ACHN (cell line): ENCODE data around the gene SPACA6.

Source experiments
- DNase-seq: peaks from one replicate; pipeline ENCODE4 v3.0.0-alpha.2; 2015
- in situ Hi-C: cut with HindIII; loops from 2 replicates; pipeline ENCODE4 v1.10.0; 2017; ENCODE audit warnings: low sequenced_read_pairs, low pct_ligation_motif_present, low pct_unique_long_range_greater_than_20kb

Gene SPACA6

GRCh38 chr19:51702103-51702824 is 9.1 kb downstream of the SPACA6 start:
- no peak for DNase-seq
- in situ Hi-C loops, result no loop called here

DNA sequence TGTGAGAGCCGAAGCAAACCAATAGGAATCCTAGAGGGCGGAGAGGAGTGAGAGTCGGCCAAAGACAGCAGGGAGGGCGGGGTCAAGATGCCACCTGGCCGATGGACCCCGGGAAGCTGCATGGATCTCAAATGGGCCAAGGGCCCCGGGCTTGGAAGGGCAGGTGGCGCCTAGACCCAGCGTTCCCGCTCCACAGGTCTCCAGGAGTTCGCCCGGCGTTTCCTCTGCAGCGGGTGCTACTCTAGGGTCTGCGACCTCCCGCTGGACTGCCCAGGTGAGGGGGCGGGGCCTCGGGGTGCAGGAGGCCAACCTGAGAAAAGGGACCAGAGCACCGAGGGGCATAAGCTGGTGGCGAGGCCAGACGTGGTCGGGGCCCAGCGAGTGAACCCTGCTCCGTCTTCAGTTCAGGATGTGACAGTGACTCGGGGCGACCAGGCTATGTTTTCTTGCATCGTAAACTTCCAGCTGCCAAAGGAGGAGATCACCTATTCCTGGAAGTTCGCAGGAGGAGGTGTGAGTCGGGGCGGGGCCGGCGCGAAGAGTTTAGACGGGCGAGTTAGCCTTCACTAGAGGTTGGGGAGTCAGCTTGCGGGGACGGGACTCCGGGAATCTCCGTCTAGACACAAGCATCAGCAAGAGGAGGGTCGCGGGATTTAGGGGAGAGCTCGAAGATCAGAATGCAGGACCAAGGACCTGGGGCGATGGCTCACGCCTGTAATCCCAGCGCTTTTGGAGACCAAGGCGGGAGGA is 9.9 kb downstream of the SPACA6 start:
- in situ Hi-C loops, result no loop called here
- DNase-seq, result no peak

DNA sequence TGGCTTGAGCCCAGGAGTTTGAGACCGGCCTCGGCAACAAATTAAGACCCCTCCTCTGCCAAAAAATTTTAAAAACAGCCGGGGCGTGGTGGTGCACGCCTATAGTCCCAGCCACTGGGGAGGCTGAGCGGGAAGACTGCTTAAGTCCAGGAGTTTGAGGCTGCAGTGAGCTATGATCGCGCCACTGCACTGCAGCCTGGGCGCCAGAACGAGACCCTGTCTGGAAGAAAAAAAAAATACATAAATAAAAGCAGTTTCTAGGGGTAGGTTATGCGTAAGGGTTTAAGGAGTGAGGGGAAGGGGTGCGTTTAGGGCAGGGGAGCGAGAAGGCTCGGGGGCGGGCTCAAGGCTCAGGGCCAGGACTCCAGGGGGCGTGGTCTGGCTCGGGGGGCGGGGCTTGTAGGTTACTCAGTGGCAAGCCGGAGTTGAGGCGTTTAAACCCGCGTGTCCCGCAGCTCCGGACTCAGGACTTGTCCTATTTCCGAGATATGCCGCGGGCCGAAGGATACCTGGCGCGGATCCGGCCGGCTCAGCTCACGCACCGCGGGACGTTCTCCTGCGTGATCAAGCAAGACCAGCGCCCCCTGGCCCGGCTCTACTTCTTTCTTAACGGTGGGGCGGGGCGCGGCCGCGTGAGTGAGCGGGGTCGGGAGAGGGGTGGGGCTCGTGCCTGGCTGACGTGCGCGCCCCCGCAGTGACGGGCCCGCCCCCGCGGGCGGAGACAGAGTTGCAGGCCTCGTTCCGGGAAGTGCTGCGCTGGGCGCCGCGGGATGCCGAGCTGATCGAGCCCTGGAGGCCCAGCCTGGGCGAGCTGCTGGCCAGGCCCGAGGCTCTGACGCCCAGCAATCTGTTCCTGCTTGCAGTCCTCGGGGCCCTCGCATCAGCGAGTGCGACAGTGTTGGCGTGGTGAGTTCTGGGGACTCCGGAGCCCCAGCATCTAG is 10.7 kb downstream of the SPACA6 start:
- in situ Hi-C loops, result no loop called here
- DNase-seq, result peak; percentile 88

- DNase-seq, result no peak
- in situ Hi-C loops, result no loop called here
Measured at GRCh38 chr19:51704626-51705025, 11.5 kb downstream of the SPACA6 start.

GRCh38 chr19:51706296-51706695 is 13.2 kb downstream of the SPACA6 start:
- in situ Hi-C loops, result no loop called here
- DNase-seq, result no peak

- DNase-seq, result no peak
- in situ Hi-C loops, result no loop called here
Measured at GRCh38 chr19:51706885-51707284, 13.8 kb downstream of the SPACA6 start.

DNA sequence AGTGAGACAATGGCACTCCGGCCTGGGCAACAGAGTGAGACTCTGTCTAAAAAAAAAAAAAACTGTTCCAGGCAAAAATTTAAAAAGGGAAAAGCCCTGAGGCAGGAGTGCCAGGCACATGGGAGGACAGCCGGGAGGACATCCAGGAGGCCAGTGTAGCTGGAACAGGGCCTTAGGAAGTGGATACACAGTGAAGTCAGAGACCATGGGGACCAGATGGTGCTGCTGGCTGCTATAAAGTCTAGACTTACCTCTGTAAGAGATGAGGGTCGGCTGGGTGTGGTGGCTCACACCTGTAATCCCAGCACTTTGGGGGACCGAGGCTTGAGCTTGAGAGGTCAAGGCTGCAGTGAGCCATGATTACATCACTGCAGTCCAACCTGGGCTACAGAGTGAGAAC is 15.7 kb downstream of the SPACA6 start:
- no peak for DNase-seq
- in situ Hi-C loops, result no loop called here

GRCh38 chr19:51709575-51709974 is 16.4 kb downstream of the SPACA6 start:
- in situ Hi-C loops, result no loop called here
- DNase-seq, result no peak

DNA sequence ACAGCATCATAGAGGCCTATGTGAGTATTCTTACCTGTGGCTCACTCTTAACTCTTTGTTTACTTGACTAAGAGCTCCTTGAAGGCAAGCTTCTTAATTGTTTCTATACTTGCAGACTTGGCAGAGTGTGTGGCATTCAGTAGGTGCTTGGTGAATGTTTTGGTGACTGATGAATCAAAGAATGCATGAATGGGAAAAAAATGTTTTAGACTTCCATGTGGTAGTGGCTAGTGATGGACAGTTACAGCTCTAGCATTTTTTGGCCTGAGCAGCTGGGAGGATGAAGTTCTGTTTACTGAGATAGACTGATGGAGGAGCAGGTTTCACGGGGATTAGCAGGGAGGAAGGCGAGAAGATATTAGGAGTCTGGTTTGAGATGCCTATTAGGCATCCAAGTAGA is 17.0 kb downstream of the SPACA6 start:
- DNase-seq, result no peak
- in situ Hi-C loops, result no loop called here

DNA sequence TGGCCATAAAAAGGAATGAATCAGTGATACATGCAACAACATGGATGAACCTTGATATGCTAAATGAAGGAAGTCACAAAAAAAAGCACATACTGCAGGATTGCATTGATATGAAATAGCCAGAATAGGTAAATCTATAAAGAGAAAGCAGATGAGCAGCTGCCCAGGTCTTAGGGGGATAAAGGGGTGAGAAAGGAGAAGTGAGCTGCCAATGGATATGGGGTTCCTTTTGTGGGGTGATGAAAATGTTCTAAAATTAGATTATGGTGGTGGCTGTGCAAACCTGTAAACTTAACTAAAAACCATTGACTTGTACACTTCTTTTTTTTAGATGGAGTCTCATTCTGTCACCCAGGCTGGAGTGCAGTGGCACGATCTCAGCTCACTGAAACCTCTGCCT is 18.6 kb downstream of the SPACA6 start:
- in situ Hi-C loops, result no loop called here
- no peak for DNase-seq

DNA sequence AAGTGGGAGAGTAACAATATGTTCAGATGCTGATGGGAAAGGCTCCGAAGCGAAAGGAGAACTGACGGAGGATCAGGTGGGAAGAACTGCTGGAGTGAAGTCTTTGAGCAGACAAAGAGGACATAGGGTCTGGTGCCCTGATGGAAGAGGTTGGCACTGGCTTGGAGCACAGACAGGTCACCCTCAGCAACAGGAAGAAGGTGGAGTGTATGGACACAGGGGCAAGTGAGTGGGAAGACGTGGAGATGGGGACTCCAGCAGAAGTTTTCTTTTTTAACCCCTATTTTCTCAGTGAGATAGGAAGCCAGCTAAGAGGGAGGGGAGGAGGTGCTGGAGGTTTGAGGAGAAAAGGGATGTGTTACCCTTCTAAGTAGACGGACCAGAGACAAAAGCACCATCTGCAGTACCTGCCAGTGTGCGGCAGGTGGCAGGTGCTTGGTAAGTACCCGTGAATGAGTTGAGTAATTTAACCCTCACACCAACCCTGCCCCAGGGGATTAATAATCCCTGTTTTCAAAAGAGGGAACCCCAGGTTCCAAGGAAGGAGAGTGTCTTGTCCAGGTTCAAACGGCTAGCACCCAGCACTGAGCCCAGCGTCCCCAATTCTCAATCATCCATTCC is 19.4 kb downstream of the SPACA6 start:
- peak; percentile 36 for DNase-seq
- in situ Hi-C loops, result no loop called here

DNA sequence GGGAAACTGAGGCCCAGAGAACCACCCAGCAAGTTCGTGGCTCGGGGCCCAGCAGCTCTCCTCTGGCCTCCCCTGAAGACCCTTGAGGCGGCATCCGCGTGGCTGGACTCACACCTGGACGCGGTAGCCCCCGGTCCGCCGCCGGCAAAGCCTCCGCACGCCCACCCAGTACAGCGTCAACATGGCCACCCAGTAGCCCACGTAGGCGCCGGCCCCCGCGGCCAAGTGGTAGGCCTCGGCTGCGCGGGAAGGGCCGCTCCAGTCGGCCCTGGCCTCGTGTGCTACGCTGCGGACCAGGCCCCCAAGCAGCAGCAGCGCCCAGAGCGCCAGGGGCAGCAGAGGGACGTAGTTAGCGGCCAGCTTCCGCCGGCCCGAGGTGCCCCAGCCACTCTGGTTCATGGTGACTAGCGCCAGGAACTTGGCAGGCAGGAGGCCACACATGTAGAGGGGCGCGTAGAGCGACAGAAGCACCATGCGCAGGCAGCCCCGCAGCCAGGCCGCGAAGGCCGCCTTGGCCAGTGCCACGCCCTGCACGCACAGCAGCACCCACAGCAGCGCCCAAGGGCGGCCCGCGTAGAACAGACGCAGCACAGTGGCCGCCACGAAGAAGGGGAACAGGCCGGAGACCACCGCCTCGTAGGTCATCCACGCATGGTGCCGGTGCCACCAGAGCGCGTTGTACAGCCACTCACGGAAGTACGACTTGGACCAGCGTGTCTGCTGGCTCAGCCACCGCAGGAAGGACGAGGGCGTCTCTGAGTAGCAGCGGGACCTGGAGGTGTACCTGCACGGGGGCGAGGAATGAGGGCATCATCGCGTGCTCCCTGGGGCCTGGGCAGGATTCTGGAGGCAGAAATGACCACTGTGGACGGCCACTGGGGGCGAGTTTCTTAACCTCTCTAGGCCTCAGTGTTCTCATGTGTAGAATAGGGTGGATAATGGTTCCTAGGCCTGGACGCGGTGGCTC is 20.5 kb downstream of the SPACA6 start:
- in situ Hi-C loops, result no loop called here
- no peak for DNase-seq

DNA sequence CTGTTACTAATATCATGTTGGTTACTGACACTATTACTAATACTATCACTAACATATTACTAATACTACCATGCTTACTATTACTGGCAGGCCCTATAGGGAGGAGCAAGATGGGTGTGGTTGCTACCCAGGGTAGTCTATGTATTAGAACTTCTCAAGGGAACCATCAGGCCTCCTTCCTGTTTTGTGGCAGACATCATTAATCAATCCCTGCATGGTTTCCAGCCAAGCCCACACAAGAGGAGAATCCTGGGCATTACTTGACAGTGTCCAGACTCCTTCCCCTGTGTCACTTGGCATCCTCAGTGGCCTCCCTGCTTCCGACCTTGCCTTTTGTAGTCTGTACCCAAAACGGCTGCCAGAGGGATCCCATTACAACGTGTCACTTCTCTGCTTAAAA is 21.7 kb downstream of the SPACA6 start:
- in situ Hi-C loops, result no loop called here
- DNase-seq, result no peak

GRCh38 chr19:51715850-51716249 is 22.7 kb downstream of the SPACA6 start:
- no peak for DNase-seq
- in situ Hi-C loops, result no loop called here

- in situ Hi-C loops, result no loop called here
Measured at GRCh38 chr19:51716925-51717324, 23.8 kb downstream of the SPACA6 start.

DNA sequence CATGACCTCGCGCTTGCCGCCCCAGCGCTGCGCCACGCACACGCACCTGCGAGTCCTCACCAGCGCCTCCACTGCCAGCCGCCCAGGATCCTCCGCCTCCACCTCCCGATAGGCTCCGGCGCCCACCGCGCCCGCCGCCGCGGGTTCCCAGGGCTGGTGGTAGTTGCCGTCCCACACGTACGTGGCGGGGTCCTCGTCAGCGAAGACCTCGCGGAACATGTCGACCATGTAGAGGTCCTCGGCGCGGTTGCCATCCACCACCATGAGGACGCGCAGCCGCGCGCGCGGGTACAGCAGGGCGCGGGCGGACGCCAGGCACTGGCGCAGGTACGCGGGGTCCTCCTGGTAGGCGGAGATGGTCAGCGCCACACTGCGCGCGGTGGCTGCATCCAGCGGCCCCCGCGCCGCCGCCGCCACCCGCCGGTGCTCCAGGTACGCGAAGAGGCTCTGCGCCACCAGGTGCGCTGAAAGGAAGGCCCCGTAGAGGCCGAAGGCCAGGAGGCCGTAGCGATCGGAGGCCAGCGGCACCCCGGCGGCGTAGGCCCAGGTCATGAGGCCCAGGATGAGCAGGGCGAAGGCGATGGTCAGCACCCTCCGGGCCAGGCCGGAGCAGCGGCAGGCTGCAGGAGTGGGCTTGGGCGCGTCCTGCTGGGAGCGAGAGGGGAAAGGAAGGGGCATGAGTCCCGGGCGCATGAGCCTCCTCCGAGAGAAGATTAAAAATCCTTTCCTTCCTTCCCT is 26.3 kb downstream of the SPACA6 start:
- no peak for DNase-seq
- in situ Hi-C loops, result no loop called here

More at GRCh38 chr19:51716925-51717324, 23.8 kb downstream of the SPACA6 start:
- DNase-seq, result no peak

GRCh38 chr19:51721905-51722304 is 28.8 kb downstream of the SPACA6 start:
- in situ Hi-C loops, result no loop called here
- no peak for DNase-seq
